Progenitor cell of endocrine pancreas (in vitro differentiated cells): ENCODE results near the gene CTBP2. TPM values are rescaled to one million over a fixed set of nuclear protein-coding genes. Genes with fewer than 3 reads are reported as not detected.
A peak's percentile ranks its signal among the peaks of the same experiment; 100 is the strongest.

Source experiments
- DNase-seq: peaks from one replicate; pipeline ENCODE4 v3.0.0; 2021; ENCODE audit warnings: low spot score; ENCODE audit not compliant: unreplicated experiment
- H3K27ac Mint-ChIP-seq: 2 replicates; pipeline ENCODE4 v1.8.0; 2021; ENCODE audit warnings: mild to moderate bottlenecking, moderate library complexity, mixed read lengths
- H3K27me3 Mint-ChIP-seq: 2 replicates; pipeline ENCODE4 v1.8.0; 2021; ENCODE audit warnings: mixed read lengths
- H3K36me3 Mint-ChIP-seq: 2 replicates; pipeline ENCODE4 v1.8.0; 2022; ENCODE audit warnings: mixed read lengths; ENCODE audit not compliant: insufficient read depth
- H3K4me1 Mint-ChIP-seq: 2 replicates; pipeline ENCODE4 v1.8.0; 2021; ENCODE audit warnings: low read depth, mixed read lengths
- H3K4me3 Mint-ChIP-seq: 2 replicates; pipeline ENCODE4 v1.8.0; 2021; ENCODE audit warnings: low read depth, mild to moderate bottlenecking, moderate library complexity, mixed read lengths
- H3K9me3 Mint-ChIP-seq: 2 replicates; pipeline ENCODE4 v1.8.0; 2021; ENCODE audit warnings: low read depth, mixed read lengths
- CTCF ChIP-seq: fragments of 200-600 bp; sonication (generic); IDR thresholded peaks from one replicate; pipeline ENCODE4 v1.5.0; 2021; ENCODE audit warnings: antibody characterized with exemption, mild to moderate bottlenecking; ENCODE audit not compliant: unreplicated experiment
- total RNA-seq: library from RNA; stranded (reverse); gene quantifications from 2 replicates; pipeline ENCODE4 v1.2.1, GENCODE V29; 2021

The CTBP2 gene
- total RNA-seq, 1 donor from 2014 or later = 182 TPM

- peak overlapping the region; percentile 91 for H3K27ac Mint-ChIP-seq
- no peaks in the 10 kb centered on the region for H3K27me3 Mint-ChIP-seq
- H3K4me1 Mint-ChIP-seq = peaks cover 33% of the 10 kb centered on the region
- TF ChIP-seq CTCF = no peak
- H3K9me3 Mint-ChIP-seq = no peaks in the 10 kb centered on the region
- H3K4me3 Mint-ChIP-seq = no peak overlapping the region
- no peak for DNase-seq
- H3K36me3 Mint-ChIP-seq = peaks cover 17% of the 10 kb centered on the region
These were observed 151.4 kb downstream of the CTBP2 start for GRCh38 chr10:125008689-125009638.

- peak overlapping the region; percentile 63 for H3K27ac Mint-ChIP-seq
- no peaks in the 10 kb centered on the region for H3K27me3 Mint-ChIP-seq
- DNase-seq = no peak
- H3K4me1 Mint-ChIP-seq = peaks cover 28% of the 10 kb centered on the region
- no peaks in the 10 kb centered on the region for H3K9me3 Mint-ChIP-seq
- H3K36me3 Mint-ChIP-seq = peaks cover 17% of the 10 kb centered on the region
- no peak overlapping the region for H3K4me3 Mint-ChIP-seq
- TF ChIP-seq CTCF = no peak
These were observed 152.9 kb downstream of the CTBP2 start for GRCh38 chr10:125007436-125007835.

GRCh38 chr10:125006921-125007426 is 153.4 kb downstream of the CTBP2 start:
- H3K4me1 Mint-ChIP-seq = peaks cover 28% of the 10 kb centered on the region
- DNase-seq = no peak
- H3K9me3 Mint-ChIP-seq = no peaks in the 10 kb centered on the region
- TF ChIP-seq CTCF = no peak
- H3K36me3 Mint-ChIP-seq = peaks cover 15% of the 10 kb centered on the region
- no peaks in the 10 kb centered on the region for H3K27me3 Mint-ChIP-seq
- no peak overlapping the region for H3K4me3 Mint-ChIP-seq
- H3K27ac Mint-ChIP-seq = peak overlapping the region; percentile 63

- no peak for DNase-seq
- no peak for TF ChIP-seq CTCF
- H3K9me3 Mint-ChIP-seq = no peaks in the 10 kb centered on the region
- peaks cover 13% of the 10 kb centered on the region for H3K36me3 Mint-ChIP-seq
- no peak overlapping the region for H3K4me3 Mint-ChIP-seq
- peak overlapping the region; percentile 73 for H3K27ac Mint-ChIP-seq
- peaks cover 28% of the 10 kb centered on the region for H3K4me1 Mint-ChIP-seq
- no peaks in the 10 kb centered on the region for H3K27me3 Mint-ChIP-seq
These were observed 154.1 kb downstream of the CTBP2 start for GRCh38 chr10:125006188-125006680.

GRCh38 chr10:125005312-125006187 is 154.8 kb downstream of the CTBP2 start:
- Mint-ChIP-seq H3K27ac (no peak overlapping the region), H3K36me3 (peaks cover 12% of the 10 kb centered on the region), H3K4me3 (no peak overlapping the region), H3K27me3 (no peaks in the 10 kb centered on the region), H3K9me3 (no peaks in the 10 kb centered on the region), H3K4me1 (peaks cover 26% of the 10 kb centered on the region)
- TF ChIP-seq CTCF = no peak
- no peak for DNase-seq
